Endothelial cell of hepatic sinusoid (primary cell): ENCODE data around the gene PTRHD1.

Source experiments
- in situ Hi-C: cut with HindIII; loops from 2 replicates; pipeline ENCODE4 v1.10.0; 2017; ENCODE audit warnings: low sequenced_read_pairs

PTRHD1 gene

DNA sequence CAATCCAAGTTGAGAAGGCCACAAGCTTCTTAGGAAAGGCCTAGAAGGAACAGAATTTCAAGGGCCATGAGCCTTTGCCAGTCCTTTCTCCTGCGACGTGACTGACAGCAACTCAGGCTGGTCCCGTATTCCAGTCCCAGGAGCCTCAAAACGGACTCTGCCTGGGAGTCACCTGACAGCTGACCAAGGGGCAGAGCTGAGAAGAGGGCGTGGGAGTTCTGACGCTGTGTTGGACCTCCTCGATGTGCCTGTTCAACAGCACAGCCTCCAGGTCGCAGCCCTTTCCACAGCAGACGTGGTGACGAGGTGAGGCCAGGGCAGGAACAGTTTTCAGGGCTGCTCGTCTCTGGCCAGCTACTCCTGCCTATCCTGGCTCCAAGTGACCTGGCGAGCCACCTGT lies 37.6 kb upstream of the PTRHD1 start:
- in situ Hi-C loops: no loop called here

DNA sequence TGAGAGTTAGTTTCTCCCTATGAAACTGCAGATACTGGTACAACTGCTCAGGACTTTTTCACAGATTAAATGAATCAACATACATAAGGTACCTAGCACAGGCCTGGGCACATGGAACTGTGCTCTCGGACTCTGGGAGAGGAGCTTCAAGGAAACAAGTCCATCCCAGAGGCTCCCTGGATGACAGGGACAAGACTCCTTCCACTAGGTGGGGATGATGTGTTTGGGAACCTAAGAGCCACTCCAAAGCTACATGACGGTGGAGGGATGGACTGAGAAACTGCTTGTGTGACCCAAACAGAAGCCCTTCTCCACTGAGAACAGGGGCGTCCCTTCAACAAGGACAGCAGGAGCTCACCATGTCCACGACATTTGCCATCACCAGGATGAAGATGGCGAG lies 37.2 kb upstream of the PTRHD1 start:
- in situ Hi-C loops: no loop called here

DNA sequence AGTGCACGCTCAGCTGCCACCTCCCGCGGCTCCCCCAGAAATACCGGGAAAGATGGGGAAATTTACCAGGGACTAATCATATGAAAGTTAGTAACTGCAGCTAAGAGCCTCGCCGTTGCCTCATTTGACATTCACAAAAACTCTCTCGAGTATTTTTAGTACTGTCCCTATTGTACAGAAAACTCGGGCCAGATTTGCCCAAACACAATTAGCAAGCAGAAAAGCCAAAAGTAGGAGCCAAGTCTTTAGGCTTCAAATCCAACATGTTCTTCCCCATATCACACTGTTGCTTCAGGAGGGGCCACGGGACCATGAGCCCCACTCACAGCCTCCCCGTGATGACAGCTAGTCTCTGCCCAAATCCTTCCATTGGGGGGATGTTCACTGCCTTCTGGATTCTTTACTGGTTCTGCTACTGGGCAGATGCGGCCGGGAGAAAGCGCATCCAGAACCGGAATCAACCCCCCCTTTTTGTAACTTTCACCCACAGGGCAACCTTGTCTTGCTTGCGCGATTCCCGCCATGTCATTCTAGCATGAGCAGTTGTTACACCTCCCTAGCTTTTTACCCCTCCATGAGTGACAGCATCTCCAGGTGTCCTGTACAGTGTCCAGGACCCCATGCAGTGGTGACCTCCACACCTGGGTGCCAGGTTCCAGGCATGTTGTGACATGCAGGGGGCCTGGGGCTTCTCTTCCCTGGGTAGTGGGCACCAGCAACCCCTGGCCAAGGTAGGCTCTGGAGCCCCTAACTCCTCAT lies 35.2 kb upstream of the PTRHD1 start:
- in situ Hi-C loops: no loop called here

DNA sequence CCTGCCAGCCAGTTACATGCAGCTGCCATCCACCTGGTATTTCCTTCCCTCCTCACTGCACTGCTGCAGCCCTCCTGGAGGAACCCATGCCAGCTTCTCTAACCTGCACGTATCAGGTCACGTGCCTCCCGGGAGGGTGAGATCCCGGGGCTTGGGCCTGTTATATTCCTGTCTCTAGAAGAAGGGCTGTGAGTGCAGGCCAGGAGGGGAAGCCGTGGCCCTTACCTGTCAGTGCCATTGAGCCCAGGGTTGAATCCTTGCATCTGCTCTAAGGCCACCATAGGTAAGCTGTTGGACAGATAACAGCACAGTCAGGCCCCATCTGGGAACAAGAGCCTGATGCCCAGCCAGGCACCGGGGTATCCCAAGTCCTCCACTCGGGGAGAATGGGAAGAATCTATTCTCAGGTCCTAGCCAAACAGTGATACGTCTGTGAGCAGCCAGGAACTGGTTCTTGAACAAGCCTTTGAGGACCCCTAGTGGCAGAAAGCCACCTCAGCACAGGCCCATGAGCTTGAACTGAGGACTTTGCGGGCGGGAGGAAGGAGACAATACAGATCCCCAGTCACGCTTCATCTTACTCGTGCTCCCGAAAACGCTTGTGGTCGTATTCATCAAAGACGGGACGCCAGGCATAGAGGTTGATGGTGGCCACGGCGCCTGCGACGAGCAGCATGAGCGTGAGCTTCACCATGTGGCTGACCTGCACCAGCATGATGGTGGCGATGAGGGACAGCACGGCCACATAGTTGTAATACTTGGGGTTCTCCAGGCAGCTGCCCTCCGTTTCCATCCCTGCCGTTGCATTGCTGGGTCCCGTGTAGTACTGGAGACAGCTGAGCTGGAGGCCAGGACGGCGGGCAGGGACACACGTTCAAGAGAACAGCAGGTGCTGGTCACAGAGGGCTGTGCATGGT lies 34.4 kb upstream of the PTRHD1 start:
- in situ Hi-C loops: no loop called here

DNA sequence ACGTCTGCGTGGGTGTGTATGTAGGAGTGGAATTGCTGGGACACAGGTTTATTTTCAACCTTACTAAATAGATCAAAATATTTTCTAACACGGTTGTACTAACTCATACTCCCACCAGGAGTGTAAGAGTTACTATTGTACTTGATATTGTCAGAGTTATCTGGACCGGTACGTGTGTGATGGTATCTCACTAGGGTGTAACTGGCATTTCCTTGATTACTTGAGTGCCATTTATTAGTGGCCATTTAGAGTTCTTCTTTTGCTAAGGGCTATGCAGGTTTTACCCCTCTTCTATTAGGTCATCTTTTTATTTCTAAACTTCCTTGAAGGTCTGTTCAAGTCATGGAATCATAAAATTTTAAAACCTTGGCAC lies 33.6 kb upstream of the PTRHD1 start:
- in situ Hi-C loops: no loop called here

DNA sequence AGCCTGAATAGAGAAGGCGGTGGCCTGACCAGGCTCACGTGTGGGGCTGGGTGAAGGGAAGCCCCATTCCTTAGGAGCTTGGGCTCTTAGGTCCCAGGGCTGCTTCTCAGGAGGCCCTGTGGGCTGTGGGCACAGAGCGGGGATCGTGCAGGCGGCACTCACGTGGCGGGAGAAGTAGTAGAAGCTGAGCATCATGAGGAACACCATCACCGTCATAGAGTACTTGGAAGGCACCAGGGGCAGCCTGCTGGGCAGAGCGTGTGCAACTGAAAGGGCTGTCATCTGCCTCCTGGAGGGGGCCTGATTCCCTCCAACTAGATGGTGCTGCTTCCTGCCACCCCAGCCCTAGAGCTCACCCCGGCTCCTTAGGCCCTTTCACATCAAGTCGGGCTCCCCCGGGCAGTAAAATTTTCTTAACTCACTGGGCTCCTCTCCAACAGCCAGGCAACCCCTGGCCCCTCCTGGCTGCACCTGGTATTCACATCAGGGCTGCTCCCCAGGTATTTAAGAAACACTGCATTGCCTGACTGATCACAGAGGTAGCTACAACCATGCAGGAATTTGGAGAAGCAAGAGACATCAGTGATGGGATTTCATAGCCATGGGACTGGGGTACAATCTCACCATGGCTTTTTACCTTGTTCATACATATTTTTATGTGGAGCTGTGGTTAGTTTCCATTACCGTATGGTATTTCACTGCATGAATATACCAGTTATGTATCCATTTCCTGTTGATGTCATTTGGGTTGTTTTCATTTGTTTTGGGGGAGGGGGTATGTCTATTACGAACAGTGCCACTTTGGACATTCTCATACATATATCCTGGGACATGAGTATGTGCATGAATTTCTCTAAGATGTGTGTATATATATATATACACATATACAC lies 32.9 kb upstream of the PTRHD1 start:
- in situ Hi-C loops: no loop called here

DNA sequence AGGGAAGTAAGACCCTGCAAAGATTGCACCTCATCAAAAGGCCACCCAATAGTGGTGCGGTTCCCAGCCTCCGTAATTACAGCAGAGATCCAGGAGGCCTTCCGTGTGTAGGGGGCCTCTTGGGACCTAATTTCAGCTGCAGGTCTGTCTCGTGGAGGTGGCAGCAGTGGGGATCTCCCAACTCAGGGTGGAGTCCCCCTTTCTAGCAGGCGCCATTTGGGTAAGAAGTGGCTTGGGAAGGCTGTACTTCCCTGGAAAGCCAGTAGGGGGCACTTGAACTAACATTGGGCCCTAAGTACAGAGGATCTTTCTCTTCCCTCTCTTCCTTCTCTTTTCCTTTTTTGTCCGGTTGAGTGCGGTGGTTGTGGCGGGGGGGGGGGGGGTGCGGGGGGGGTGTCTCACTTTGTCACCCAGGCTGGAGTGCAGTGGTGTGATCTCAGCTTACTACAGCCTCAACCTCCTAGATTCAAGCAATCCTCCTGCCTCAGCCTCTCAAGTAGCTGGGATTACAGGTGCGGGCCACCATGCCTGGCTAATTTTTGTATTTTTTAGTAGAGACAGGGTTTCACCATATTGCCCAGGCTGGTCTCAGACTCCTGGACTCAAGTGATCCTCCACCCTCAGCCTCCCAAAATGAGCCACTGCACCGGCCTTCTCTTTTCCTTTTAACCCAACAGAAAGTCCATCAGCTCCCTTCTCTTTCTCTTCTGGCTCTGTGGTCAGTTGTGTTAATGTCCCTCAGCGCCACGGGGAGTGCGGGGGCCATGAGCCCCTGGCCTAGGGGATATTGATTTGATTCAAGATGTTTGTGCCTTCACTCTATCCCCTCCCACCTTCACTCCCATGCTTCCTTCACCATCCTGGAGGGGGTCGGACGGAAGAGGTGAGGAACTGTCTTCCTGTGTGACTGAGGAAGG lies 32.0 kb upstream of the PTRHD1 start:
- in situ Hi-C loops: no loop called here

DNA sequence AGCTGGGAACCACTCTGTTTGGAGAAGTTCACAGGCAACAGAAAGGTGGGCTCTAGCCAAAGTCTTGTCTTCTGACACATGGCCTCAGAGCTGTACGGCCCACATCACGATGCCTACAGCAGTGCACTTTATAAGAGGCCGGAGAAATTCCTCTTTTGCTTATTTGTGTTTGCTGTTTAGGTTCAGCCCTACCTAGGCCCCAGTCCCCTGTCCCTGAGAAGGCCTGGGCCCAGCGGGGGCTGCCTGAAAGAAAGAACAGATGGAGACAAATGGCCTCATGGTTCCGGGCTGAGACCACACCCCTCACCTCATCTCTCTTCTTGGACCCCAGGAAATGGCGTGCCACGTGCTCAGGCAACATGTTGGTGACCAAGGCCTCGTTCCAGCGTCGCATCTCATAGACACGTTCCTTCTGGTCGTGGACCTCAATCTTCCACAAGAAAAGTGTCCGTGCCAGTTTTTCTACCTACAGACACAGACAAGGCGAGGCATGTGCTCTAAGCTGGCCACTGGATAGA lies 30.9 kb upstream of the PTRHD1 start:
- in situ Hi-C loops: no loop called here

DNA sequence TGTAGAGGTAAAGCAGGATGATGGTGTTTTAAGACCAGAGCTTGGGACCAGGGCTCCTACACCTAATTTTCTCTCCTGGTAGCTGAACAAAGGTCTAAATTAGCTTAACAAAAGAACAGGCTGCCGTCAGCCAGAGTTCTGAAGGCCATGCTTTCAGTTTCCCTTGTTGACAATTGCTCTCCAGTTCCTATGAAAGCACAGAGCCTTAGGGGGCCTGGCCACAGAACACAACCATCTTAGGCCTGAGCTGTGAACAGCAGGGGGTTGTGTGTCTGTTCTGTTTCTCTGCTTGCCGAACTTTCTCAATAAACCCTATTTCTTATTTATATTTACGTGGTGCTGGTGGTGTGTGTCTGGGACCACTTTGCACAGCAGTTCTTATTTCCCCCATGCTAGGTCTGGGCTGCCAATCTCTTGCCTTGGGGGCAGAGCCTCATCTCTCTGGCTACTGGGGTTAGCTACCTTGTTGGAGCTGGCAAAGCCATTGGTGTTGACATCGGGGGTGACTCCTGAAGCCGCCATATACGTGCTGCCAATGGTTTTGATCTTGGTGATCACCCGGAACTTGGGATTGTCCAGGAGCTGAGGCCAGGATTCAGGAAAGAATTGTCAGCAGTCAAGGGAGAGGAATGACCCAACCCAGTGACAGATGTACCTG lies 29.0 kb upstream of the PTRHD1 start:
- in situ Hi-C loops: no loop called here

DNA sequence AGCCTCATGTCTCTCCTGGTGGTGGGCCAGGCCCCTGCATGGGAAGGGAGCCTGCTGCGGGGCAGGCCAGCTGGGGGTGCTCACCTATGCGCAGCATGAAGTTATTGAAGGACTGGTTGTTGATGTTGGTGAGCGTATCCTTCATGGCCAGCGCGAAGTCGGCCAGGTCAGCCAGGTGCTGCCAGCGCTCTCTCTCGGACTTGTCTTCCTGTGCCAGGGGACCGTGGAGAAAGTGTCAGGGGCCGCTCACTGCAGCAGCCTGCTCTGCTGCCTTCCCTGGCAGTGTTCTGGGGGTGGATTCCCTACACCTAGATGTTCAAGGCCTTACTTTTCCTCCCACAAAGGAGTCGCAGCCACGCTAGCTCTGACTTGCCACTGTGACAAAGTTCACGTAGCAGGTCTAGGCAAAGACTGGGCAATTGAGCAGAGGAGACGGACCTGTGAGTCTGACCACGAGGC lies 28.3 kb upstream of the PTRHD1 start:
- in situ Hi-C loops: no loop called here

DNA sequence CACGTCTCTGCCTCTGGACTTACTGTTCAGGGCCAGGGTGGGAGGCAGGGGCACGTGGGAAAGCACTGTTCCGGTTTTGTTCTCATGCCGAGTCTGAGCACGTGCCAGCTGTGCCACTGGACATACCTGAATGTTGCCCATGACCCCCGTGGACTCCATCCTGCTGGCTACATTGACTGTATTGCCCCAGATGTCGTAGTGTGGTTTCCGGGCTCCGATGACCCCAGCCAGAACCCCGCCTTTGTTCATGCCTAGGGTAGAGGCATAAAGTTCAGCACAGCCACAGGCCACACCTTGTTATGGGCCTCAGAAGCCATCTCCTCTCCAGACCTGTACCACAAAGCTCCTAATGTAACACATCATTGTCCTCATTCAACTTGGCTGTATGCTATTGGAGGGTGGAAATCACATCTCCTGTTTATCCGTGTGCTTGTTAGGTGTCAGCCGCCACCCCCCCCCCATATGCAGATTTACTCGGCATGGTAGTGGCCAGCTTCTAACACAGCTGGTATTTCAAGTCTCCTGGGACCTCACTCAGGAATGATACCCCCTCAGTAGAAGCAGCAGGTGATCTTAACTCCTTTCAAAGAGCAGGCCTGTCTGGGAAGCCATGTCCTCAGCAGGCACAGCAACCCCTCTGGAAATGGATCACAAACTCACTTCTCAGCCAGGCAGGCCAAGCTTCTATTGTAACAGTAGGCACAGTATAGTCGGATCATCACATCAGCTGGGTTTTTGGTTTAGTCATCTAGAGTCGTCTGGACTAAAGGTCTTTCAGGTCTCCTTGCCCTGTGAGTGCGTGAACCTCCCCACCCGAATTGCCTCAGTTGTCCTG lies 27.6 kb upstream of the PTRHD1 start:
- in situ Hi-C loops: no loop called here

DNA sequence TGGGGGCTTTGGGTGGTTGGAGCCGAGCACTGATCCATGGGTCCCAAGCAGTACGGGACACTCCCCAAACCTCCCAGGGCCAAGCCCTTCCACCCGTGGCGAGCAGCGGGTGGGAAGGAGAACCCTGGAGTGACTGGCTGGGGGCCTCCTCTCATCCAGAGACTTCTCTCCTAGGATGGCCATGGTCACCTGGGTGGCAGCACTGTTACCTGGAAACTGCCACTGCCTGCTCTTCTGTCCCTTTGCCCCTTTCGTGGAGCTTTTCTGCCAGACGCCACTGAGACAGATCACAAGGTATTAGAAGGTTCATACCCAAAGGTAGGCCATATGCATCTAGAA lies 27.0 kb upstream of the PTRHD1 start:
- in situ Hi-C loops: no loop called here

DNA sequence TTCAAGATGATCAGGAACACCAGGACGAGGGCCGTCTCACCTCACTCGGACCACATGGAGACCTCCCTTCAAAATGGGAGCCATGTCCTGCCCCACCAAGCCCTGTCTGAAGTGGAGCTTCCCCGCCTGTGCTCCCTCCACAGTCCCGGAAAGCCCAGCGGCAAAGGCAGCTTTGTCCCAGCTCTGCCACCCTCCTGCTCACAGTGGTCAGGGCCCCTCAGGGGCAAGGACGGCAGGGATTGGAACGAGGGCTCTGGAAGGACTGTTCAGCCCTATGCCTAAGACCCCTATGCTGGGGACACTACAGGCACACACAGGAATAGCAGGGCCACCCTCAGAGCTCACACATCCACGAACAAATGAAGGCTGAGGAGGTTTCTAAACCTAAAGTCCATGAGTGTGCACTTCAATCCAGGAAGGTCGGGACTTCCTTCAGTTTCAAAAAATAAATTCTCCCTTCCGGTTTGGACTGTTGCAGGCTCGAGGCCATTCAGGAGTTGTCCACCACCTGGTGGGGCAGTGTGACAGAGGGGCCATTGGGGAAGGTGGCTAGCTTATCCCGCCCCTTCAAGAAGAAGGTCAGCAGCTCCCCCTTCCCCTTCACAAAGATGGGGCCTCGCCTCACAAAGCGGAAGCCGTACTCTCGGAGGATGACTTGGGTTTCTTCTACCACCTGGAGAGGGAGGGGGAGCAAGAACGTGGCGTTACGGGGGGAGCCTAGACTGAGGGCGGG lies 26.4 kb upstream of the PTRHD1 start:
- in situ Hi-C loops: loop anchor here (10.0 kb wide), 1 partner anchor 75 kb away; no protein-coding TSS in a partner anchor

DNA sequence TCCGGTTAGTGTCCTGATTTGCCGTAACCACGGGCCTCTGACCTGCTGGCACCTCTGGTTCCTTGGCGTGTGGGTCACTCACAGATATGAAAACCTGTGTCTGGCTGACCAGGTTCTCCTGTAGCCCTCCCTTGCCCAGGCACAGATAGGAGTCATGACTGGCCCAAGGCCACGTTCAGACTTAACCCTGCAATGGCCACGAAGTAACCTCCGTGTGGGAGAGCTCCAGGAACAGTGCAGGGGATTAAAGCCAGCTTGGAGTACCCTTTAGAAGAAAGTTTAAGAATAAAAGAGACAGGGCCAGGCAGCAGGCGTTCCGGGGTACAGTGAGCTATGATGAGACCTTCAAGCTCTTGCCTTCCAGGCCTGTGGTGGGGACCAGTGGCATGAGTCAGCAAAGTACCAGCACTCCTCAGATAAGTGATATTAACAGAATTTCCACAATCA lies 25.6 kb upstream of the PTRHD1 start:
- in situ Hi-C loops: loop anchor here (10.0 kb wide), 1 partner anchor 76 kb away; no protein-coding TSS in a partner anchor

DNA sequence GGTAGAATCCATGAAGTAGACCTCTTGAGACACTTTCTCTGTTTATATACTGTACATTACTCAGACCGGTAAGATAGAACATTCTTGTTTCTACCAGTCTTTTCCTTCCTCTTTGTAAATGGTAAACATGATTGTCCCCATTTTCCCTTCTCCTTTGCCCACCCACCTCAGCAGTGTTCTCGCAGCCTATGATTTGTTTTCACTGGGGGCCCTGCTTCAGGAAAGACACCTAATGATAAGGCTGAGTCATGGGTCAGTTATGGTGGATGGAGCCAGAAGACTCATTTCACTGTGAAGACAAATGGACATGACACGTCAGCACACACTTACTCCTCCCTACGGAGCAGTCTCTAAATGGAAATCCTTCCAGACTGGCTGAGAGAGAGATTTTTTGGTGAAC lies 23.7 kb upstream of the PTRHD1 start:
- in situ Hi-C loops: loop anchor here (10.0 kb wide), 1 partner anchor 78 kb away; no protein-coding TSS in a partner anchor

DNA sequence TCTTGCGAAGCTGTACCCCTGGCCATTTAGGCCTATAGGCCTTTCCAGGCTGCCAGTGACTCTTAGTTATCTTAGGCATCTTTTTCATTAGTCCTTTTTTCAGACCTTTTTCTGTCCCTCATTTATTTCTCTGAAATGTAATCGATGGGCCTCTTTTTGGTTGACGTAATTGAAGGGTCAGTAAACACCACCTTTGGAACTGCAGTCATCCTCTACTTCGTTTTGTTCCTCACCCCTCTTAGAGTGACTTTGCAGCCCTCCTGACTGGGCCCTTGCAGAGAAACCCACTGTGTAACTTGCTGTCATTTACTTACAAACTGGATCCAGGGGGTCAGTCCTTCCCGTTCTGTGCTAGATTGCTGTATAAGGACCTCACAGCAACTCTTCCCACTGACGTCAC lies 23.2 kb upstream of the PTRHD1 start:
- in situ Hi-C loops: loop anchor here (10.0 kb wide), 1 partner anchor 78 kb away; no protein-coding TSS in a partner anchor

DNA sequence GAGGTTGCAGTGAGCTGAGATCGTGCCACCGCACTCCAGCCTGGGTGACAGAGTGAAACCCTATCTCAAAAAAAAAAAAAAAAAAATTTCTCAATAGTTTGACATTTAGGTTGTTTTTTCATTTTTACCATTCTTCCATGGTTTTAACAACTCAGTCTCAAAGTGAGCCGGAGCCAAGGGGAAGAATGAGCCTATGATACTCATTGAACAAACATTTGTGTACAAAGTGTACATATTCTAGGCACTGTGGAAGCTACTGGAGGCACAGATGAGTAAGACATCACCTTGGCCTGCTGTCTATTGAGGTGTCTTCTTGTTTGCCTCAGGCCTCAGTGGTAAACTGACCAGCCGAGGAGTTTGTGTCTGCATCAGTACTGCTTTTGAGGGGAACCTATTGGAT lies 22.0 kb upstream of the PTRHD1 start:
- in situ Hi-C loops: loop anchor here (10.0 kb wide), 1 partner anchor 80 kb away; no protein-coding TSS in a partner anchor
